ENCODE measurements around the gene HMG20A. TPM values are rescaled to one million over a fixed set of nuclear protein-coding genes. Genes with fewer than 3 reads are reported as not detected.

The HMG20A gene
- total RNA-seq, 1 experiment from 2014 or later, result 62.2 TPM

DNA sequence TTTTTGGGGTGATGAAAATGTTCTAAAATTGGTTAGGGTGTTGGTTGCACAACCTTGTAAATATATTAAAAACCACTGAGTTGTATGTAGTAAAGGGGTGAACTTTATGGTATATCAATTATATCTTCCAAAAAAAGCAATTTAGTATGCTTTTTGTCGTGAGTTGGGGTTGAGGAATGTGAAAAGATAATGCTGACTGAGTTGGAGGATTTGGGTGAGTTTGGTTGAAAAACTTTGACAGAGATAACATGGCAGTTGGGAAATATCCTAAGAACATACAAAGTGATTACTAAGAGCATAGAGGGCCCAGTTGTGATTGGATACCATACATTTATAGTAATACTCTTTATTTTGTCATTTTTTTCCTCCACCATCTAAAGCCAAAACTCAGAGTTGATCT is 33.6 kb downstream of the HMG20A start:
- H3K4me1 Mint-ChIP-seq, result peaks cover 14% of the 10 kb centered on the region
- H3K27me3 Mint-ChIP-seq (ENCODE audit: low read depth), result no peaks in the 10 kb centered on the region
- TF ChIP-seq, protein P1, sequence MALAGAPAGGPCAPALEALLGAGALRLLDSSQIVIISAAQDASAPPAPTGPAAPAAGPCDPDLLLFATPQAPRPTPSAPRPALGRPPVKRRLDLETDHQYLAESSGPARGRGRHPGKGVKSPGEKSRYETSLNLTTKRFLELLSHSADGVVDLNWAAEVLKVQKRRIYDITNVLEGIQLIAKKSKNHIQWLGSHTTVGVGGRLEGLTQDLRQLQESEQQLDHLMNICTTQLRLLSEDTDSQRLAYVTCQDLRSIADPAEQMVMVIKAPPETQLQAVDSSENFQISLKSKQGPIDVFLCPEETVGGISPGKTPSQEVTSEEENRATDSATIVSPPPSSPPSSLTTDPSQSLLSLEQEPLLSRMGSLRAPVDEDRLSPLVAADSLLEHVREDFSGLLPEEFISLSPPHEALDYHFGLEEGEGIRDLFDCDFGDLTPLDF (CRISPR knock-in tag; IDR thresholded peaks at IDR 0.05), result no peak
- TF ChIP-seq FOXJ3 (CRISPR knock-in tag; IDR thresholded peaks at IDR 0.05; ENCODE audit: borderline replicate concordance) (no peak), SMAD3 (CRISPR knock-in tag; IDR thresholded peaks at IDR 0.05; ENCODE audit: borderline replicate concordance) (no peak), ZNF232 (CRISPR knock-in tag; IDR thresholded peaks at IDR 0.05) (no peak), ESRRA (CRISPR knock-in tag; IDR thresholded peaks at IDR 0.05; ENCODE audit: borderline replicate concordance) (no peak), IRF2 (CRISPR knock-in tag; IDR thresholded peaks at IDR 0.05; ENCODE audit: borderline replicate concordance, low read depth) (no peak), TCF7 (CRISPR knock-in tag; IDR thresholded peaks at IDR 0.05; ENCODE audit: low read depth) (no peak), FOXK1 (CRISPR knock-in tag; IDR thresholded peaks at IDR 0.05) (no peak)
- TF ChIP-seq, protein P2, sequence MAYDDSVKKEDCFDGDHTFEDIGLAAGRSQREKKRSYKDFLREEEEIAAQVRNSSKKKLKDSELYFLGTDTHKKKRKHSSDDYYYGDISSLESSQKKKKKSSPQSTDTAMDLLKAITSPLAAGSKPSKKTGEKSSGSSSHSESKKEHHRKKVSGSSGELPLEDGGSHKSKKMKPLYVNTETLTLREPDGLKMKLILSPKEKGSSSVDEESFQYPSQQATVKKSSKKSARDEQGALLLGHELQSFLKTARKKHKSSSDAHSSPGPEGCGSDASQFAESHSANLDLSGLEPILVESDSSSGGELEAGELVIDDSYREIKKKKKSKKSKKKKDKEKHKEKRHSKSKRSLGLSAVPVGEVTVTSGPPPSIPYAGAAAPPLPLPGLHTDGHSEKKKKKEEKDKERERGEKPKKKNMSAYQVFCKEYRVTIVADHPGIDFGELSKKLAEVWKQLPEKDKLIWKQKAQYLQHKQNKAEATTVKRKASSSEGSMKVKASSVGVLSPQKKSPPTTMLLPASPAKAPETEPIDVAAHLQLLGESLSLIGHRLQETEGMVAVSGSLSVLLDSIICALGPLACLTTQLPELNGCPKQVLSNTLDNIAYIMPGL (CRISPR knock-in tag; IDR thresholded peaks at IDR 0.05), result no peak
- peaks cover 7% of the 10 kb centered on the region for H3K9me3 Mint-ChIP-seq
- ATAC-seq, result no peak
- ChIA-PET CTCF (interaction anchor here (1.0 kb wide), 1 partner anchor 43 kb away, joined by 3 read pairs; no protein-coding TSS in a partner anchor), POLR2A (no interaction called here)
- H3K36me3 Mint-ChIP-seq, result peaks cover 23% of the 10 kb centered on the region
- no peak overlapping the region for H3K27ac Mint-ChIP-seq
- DNase-seq (ENCODE audit: low spot score), result no peak
- H3K4me3 Mint-ChIP-seq, result no peak overlapping the region

DNA sequence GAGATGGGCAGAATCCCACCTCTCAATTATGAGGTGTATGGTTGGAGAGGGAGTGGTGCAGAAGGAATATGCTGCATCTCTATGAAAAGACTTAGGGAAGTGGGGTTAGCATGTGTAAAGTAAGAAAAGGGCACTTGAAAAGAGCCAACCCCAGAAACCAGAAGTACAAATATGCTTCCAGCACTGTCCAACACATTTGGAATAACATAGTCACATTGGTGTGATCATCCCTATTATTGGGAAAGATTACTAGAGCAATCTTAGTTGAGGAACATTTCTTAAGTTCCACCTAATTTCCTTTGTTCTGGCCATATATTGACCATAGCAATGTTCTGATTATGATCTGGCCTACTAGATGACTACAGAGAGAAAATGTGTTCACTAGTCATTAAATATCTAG is 34.3 kb downstream of the HMG20A start:
- DNase-seq (ENCODE audit: low spot score) (no peak), ATAC-seq (no peak)
- H3K27me3 Mint-ChIP-seq (ENCODE audit: low read depth), result no peaks in the 10 kb centered on the region
- TF ChIP-seq FOXK1 (CRISPR knock-in tag; IDR thresholded peaks at IDR 0.05), result no peak
- TF ChIP-seq, protein P3, sequence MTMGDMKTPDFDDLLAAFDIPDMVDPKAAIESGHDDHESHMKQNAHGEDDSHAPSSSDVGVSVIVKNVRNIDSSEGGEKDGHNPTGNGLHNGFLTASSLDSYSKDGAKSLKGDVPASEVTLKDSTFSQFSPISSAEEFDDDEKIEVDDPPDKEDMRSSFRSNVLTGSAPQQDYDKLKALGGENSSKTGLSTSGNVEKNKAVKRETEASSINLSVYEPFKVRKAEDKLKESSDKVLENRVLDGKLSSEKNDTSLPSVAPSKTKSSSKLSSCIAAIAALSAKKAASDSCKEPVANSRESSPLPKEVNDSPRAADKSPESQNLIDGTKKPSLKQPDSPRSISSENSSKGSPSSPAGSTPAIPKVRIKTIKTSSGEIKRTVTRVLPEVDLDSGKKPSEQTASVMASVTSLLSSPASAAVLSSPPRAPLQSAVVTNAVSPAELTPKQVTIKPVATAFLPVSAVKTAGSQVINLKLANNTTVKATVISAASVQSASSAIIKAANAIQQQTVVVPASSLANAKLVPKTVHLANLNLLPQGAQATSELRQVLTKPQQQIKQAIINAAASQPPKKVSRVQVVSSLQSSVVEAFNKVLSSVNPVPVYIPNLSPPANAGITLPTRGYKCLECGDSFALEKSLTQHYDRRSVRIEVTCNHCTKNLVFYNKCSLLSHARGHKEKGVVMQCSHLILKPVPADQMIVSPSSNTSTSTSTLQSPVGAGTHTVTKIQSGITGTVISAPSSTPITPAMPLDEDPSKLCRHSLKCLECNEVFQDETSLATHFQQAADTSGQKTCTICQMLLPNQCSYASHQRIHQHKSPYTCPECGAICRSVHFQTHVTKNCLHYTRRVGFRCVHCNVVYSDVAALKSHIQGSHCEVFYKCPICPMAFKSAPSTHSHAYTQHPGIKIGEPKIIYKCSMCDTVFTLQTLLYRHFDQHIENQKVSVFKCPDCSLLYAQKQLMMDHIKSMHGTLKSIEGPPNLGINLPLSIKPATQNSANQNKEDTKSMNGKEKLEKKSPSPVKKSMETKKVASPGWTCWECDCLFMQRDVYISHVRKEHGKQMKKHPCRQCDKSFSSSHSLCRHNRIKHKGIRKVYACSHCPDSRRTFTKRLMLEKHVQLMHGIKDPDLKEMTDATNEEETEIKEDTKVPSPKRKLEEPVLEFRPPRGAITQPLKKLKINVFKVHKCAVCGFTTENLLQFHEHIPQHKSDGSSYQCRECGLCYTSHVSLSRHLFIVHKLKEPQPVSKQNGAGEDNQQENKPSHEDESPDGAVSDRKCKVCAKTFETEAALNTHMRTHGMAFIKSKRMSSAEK (CRISPR knock-in tag; IDR thresholded peaks at IDR 0.05; ENCODE audit: borderline replicate concordance), result no peak
- TF ChIP-seq TCF7 (CRISPR knock-in tag; IDR thresholded peaks at IDR 0.05; ENCODE audit: low read depth), result no peak
- TF ChIP-seq FOXJ3 (CRISPR knock-in tag; IDR thresholded peaks at IDR 0.05; ENCODE audit: borderline replicate concordance), result no peak
- TF ChIP-seq GTF2I (CRISPR knock-in tag; conservative IDR thresholded peaks at IDR 0.05), result no peak
- TF ChIP-seq, protein P2 (CRISPR knock-in tag; IDR thresholded peaks at IDR 0.05), result no peak
- no peak for TF ChIP-seq JAZF1 (CRISPR knock-in tag; IDR thresholded peaks at IDR 0.05)
- no peak for TF ChIP-seq SMAD4 (CRISPR knock-in tag; IDR thresholded peaks at IDR 0.05)
- no peak for TF ChIP-seq RORB (CRISPR knock-in tag; IDR thresholded peaks at IDR 0.05)
- no peak for TF ChIP-seq EMX1 (CRISPR knock-in tag; IDR thresholded peaks at IDR 0.05)
- TF ChIP-seq ZNF423 (CRISPR knock-in tag; IDR thresholded peaks at IDR 0.05), result no peak
- TF ChIP-seq, protein P4, sequence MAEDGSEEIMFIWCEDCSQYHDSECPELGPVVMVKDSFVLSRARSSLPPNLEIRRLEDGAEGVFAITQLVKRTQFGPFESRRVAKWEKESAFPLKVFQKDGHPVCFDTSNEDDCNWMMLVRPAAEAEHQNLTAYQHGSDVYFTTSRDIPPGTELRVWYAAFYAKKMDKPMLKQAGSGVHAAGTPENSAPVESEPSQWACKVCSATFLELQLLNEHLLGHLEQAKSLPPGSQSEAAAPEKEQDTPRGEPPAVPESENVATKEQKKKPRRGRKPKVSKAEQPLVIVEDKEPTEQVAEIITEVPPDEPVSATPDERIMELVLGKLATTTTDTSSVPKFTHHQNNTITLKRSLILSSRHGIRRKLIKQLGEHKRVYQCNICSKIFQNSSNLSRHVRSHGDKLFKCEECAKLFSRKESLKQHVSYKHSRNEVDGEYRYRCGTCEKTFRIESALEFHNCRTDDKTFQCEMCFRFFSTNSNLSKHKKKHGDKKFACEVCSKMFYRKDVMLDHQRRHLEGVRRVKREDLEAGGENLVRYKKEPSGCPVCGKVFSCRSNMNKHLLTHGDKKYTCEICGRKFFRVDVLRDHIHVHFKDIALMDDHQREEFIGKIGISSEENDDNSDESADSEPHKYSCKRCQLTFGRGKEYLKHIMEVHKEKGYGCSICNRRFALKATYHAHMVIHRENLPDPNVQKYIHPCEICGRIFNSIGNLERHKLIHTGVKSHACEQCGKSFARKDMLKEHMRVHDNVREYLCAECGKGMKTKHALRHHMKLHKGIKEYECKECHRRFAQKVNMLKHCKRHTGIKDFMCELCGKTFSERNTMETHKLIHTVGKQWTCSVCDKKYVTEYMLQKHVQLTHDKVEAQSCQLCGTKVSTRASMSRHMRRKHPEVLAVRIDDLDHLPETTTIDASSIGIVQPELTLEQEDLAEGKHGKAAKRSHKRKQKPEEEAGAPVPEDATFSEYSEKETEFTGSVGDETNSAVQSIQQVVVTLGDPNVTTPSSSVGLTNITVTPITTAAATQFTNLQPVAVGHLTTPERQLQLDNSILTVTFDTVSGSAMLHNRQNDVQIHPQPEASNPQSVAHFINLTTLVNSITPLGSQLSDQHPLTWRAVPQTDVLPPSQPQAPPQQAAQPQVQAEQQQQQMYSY (CRISPR knock-in tag; IDR thresholded peaks at IDR 0.05), result no peak
- TF ChIP-seq, protein P5, sequence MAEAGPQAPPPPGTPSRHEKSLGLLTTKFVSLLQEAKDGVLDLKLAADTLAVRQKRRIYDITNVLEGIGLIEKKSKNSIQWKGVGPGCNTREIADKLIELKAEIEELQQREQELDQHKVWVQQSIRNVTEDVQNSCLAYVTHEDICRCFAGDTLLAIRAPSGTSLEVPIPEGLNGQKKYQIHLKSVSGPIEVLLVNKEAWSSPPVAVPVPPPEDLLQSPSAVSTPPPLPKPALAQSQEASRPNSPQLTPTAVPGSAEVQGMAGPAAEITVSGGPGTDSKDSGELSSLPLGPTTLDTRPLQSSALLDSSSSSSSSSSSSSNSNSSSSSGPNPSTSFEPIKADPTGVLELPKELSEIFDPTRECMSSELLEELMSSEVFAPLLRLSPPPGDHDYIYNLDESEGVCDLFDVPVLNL (CRISPR knock-in tag; IDR thresholded peaks at IDR 0.05; ENCODE audit: borderline replicate concordance, low read depth), result no peak
- peaks cover 14% of the 10 kb centered on the region for H3K4me1 Mint-ChIP-seq
- H3K36me3 Mint-ChIP-seq, result peaks cover 25% of the 10 kb centered on the region
- H3K4me3 Mint-ChIP-seq, result no peak overlapping the region
- CTCF ChIA-PET, result no interaction called here
- no peak overlapping the region for H3K27ac Mint-ChIP-seq
- POLR2A ChIA-PET, result interaction anchor here (0.5 kb wide), 1 partner anchor 1067 kb away, joined by 3 read pairs; no protein-coding TSS in a partner anchor
- H3K9me3 Mint-ChIP-seq, result peaks cover 7% of the 10 kb centered on the region

Measured in WTC11 (cell line).